Kidney tubule cell (primary cell): ENCODE measurements around the gene PLEKHG4B.
"Not testable (repeated sequence)": the region's sequence is repeated elsewhere in the genome, so short reads cannot be mapped to it uniquely, and the experiment has no call there.

Experiments
- DNase-seq: peaks from one replicate; pipeline ENCODE4 v3.0.0-alpha.2; 2018; ENCODE audit warnings: low spot score

The PLEKHG4B gene

GRCh38 chr5:225334-225733, 133.4 kb downstream of the PLEKHG4B start:
- DNase-seq = no peak

GRCh38 chr5:227375-227774, 135.4 kb downstream of the PLEKHG4B start:
- not testable (repeated sequence) for DNase-seq

- DNase-seq = no peak
Measured at GRCh38 chr5:228886-229285, 136.9 kb downstream of the PLEKHG4B start.

- DNase-seq = no peak
Measured at GRCh38 chr5:230711-231110, 138.7 kb downstream of the PLEKHG4B start.

DNA sequence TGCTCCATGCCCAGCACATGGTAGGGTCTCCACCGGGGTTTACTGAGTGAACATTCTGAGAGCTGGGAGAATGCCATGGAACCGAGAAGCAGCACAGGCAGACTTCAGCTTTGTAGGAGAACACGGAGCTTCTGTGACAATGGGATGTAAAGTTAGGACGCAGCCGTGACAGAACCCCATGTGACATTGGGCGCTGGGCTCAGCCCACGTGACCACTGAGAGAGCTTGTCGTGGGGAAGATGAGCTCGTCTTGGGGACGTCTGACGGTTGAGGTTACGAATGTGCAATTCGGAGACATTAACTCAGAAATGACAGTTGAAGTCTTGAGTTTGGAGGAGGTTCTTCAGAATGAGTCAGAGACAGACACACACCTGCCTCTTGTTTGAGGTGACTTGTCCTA, 139.7 kb downstream of the PLEKHG4B start:
- DNase-seq = no peak

DNA sequence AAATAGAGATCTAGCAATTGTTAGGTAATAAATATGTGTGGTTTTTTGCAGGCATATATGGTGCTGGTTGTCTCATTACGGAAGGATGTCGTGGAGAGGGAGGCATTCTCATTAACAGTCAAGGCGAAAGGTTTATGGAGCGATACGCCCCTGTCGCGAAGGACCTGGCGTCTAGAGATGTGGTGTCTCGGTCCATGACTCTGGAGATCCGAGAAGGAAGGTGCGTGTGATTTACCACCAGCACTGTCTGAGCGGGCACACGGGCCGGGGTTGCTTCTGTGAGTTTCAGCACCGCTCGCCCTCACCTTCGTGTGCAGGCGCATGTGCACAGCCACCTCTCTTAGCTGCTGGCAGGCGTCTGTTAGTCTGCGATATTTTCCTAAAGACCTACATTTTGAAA, 141.5 kb downstream of the PLEKHG4B start:
- not testable (repeated sequence) for DNase-seq

DNA sequence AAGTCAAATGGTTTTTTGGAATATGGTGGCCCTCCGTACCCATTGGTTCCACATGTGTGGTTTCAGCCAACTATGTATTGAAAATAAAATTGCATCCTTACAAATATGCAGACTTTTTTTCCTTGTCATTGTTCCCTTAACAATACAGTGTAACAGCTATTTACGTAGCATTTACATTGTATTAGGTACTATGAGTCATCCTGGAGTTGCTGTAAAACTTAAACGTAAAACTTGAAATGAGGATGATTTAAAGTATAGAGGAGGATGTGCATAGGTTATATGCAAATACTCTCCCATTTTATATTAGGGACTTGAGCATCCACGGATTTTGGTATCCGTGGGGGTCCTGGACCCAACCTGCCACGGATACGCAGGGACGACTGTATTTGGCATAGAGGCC, 142.5 kb downstream of the PLEKHG4B start:
- DNase-seq = no peak

DNA sequence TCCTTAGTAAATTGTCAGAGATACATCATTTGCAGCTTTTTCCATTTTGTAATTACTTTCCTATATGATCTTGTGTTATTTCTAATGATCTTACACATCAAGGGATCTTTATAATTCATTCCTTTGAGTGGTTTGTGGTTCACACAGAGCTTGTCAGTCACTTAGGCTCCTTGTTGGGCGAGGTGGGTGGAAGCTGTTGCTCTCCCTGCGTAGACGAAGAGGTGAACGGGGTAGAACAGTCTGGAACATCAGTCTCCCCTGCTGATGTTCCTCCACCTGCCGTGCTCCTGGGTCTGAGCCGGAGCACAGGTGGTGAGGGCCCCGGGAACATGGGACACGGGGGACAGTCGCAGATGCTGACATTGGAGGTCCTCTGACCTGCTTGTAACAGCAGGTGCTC, 143.6 kb downstream of the PLEKHG4B start:
- DNase-seq = not testable (repeated sequence)

DNA sequence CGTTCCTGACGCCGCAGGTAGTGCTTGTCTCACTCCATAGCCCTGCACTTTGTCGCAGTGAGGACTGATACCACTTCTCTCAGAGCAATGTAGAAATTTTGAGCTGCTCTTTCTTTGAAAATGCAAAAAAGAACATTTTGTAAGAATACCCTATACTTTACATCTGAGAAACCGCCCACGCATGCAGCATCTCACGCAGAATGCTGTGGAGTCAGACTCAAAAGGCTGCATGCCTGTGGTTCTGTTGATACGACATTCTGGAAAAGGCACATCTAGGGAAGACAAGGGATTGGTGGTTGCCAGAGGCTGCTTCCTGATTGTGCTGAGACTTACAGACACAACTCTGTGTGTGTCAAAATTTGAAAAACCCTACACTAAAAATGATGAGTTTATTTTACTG, 146.0 kb downstream of the PLEKHG4B start:
- not testable (repeated sequence) for DNase-seq
